HFF-Myc (cell line): Measurements from ENCODE around the gene NDUFS8.

Experiments used
- DNase-seq: peaks from one replicate; pipeline ENCODE4 v3.0.0-alpha.2; 2011; ENCODE audit warnings: low read depth; ENCODE audit errors: extremely low read depth
- H3K4me3 ChIP-seq: replicated peaks from 2 replicates; pipeline ENCODE4 v1.5.1; 2011; ENCODE audit warnings: low read depth, mild to moderate bottlenecking, control low read depth, low read length
- TF ChIP-seq, protein P1 (sequence below): IDR thresholded peaks from 2 replicates; pipeline ENCODE4 v1.5.1; 2012; ENCODE audit warnings: mild to moderate bottlenecking, low read depth, low read length, control low read depth; ENCODE audit errors: missing control alignments

Gene NDUFS8

DNA sequence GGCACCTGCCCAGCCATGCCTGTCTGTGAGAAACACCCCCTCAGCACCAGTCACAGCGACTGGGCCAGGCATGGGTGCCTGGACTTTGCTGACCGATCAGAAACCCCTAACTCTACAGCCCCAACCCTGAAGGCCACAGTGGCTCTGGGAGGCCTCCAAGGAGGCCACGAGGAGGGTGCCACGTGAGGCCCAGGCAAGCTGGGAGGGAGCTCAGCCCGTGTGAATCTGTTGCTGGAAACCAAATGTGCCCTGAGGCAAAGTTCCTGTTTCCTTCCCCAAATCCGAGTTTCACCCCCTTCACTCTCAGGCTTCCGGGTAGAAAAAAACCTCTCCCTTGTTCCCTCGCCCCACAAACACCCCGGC, 27.9 kb upstream of the NDUFS8 start:
- H3K4me3 ChIP-seq, result peak overlapping the region; percentile 62
- DNase-seq, result no peak
- TF ChIP-seq, protein P1, sequence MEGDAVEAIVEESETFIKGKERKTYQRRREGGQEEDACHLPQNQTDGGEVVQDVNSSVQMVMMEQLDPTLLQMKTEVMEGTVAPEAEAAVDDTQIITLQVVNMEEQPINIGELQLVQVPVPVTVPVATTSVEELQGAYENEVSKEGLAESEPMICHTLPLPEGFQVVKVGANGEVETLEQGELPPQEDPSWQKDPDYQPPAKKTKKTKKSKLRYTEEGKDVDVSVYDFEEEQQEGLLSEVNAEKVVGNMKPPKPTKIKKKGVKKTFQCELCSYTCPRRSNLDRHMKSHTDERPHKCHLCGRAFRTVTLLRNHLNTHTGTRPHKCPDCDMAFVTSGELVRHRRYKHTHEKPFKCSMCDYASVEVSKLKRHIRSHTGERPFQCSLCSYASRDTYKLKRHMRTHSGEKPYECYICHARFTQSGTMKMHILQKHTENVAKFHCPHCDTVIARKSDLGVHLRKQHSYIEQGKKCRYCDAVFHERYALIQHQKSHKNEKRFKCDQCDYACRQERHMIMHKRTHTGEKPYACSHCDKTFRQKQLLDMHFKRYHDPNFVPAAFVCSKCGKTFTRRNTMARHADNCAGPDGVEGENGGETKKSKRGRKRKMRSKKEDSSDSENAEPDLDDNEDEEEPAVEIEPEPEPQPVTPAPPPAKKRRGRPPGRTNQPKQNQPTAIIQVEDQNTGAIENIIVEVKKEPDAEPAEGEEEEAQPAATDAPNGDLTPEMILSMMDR, result no peak

DNA sequence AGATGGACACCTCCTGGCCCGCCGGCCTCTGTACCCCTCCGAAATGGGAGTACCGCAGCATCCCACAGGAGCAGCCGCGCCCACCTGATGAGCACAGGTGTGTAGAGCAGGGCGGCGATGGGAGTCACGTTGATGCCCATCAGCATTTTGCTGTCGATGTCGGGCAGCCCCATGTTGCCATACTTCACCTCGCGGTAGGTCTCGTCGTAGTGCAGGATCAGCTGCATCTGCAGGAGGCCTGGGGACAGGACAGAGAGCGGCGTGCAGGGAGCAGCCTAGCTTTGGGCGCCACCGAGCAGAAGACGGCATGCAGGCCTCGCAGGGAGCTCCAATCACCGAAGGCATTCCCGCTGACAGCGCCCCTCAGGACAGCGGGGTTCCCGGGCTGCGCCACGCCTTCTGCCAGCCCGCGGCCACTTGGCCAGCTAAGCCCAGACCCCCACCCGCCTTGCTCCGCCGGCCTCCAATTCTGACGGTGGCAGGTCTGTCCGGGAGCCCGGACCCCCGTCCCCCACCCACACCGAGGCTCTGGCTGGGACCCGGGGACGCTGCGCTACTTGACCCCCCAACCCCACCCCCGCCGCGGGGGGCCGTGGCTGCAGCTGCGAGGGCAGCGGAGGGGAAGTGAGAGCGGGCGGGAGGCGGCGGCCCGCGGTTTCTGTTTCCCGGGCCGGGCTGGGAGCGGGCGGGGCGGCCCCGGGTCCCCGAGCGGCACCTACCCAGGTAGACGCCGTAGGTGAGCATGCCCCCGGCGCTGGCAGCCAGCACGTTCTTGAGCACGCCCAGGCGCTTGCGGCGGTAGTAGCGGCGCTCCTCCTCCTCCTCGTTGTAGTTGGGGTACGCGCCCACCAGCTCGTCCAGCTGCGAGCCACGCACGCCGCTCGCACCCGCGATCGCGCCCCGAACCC, 27.3 kb upstream of the NDUFS8 start:
- H3K4me3 ChIP-seq, result peak overlapping the region; percentile 62
- TF ChIP-seq, protein P1, result no peak
- DNase-seq, result no peak

DNA sequence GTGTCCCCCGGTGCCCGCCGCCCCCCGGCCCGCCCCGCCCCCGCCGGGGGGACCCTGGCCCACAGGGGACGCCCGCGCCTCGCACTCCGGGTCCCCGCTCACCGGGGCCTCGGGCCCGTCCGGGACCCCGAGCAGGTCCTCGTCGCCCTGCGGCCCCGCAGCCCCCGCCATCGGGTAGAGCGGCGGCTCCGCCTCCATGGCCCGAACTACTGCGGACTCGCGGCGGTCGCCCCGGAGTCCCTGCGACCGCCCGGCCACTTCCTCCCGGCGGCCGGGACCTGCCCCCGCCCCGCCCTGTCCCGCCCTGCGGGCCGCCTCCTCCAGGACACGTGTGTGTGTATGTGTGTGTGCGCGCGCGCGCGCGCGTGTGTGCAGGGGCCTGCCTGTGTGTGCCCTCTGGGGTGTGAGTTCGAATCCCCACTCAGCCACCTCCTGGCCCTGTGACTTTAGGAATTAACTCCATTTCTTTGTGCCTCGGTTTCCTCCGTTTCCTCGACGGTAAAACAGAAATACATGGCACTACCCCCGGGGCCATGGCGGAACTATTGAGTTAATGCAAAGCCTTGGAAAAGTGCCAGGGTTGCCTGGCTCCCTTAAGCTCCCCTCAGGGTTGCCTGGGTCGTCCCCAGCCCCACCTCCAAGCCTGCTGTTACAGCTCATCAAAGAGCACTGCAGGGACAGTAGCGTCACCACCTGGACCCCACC, 26.5 kb upstream of the NDUFS8 start, which contains the start of gene UNC93B1:
Gene UNC93B1, minus strand, starts transcription at position 252 of the 705 bp plus-strand sequence. Its CDS starts 54 bp downstream, at position 198.
- DNase-seq, result no peak
- peak within 1 kb of the TSS; percentile 62 for H3K4me3 ChIP-seq
- TF ChIP-seq, protein P1, result no peak

DNA sequence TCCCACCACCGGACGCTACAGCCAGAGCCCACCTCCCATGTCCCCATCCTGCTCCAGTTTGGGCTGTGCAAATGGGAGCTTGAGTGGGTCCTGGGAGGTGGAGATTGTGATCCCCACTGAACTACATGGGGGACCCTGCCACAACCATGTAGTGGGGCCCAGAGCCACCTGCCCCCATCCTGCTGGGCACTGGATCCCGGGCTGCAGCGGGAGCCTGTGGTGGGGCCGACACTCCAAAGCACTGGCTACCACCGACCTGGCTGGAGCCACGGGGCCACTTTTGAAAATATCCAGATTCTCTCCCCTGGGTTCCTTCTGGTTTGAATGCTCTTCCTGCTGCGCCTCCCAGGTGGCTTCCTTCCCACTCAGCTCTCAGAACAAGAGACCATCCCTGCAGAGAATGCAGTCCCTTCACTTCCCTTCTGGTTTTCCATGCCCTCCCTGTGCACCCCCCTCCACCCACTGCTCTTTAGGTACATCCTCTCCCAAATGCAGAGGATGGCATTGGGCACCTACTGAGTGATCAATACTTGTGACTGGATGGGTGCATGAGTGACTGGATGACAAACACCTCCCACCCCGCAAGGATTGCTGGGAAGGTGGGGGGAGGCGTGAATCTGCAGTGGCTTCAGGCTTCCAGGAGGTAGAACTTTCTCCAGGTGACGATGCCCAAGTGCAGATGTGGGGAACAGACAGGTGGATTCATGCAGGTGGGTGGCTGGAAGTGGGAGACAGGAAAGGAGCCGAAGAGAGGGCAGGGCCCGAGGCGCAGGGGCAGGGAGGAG, 25.7 kb upstream of the NDUFS8 start:
- no peak for DNase-seq
- peak overlapping the region; percentile 62 for H3K4me3 ChIP-seq
- TF ChIP-seq, protein P1, result no peak

DNA sequence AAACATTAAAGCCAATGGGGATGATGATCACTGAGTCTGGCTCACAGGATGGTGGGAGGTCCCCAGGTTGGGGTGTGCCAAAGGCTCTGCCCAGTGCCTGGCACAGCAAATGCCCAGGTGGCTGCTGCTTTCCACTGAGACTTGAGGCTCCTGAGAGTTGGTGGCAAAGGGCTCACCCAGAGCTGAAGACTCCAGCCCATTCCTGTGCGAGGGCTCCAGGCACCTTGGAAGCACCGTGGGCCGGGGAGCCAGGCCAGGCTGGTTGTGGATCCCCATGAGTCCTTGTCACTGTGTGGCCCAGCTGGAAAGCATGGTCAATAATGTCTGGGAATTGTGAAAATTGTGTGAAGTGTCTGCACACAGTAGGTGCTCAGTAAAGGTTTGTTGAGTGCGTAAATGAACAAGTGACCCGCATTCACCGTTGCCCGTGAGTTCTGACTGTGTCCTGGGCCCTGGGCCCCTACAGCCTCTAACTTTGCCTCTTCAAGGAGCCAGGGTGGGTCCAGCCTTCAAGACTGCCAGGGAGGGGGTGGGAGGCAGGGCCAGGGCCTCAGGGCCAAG, 23.8 kb upstream of the NDUFS8 start:
- DNase-seq, result no peak
- H3K4me3 ChIP-seq, result no peak overlapping the region
- TF ChIP-seq, protein P1, result no peak
